HFFc6 (cell line): ENCODE results near the gene ACKR3. TPM values are rescaled to one million over a fixed set of nuclear protein-coding genes. Genes with fewer than 3 reads are reported as not detected.

Experiments used
- DNase-seq: peaks from one replicate; pipeline ENCODE4 v3.0.0-alpha.2; 2018
- H3K27ac Mint-ChIP-seq: 2 replicates; pipeline ENCODE4 v1.8.0; 2020; ENCODE audit warnings: mild to moderate bottlenecking, mixed read lengths
- H3K27me3 Mint-ChIP-seq: 2 replicates; pipeline ENCODE4 v1.8.0; 2021; ENCODE audit warnings: mild to moderate bottlenecking, moderate library complexity, mixed read lengths; ENCODE audit not compliant: insufficient read depth
- H3K36me3 Mint-ChIP-seq: 2 replicates; pipeline ENCODE4 v1.8.0; 2021; ENCODE audit warnings: low read depth, mixed read lengths
- H3K4me1 Mint-ChIP-seq: 2 replicates; pipeline ENCODE4 v1.8.0; 2020; ENCODE audit warnings: low read depth, mixed read lengths
- H3K4me3 Mint-ChIP-seq: 2 replicates; pipeline ENCODE4 v1.8.0; 2020; ENCODE audit warnings: mild to moderate bottlenecking, moderate library complexity, mixed read lengths
- H3K9me3 Mint-ChIP-seq: 2 replicates; pipeline ENCODE4 v1.8.0; 2020; ENCODE audit warnings: mild to moderate bottlenecking, mixed read lengths
- CTCF ChIP-seq: fragments of 200-600 bp; sonication (generic); IDR thresholded peaks from 2 replicates; pipeline ENCODE4 v1.5.0; 2021; ENCODE audit warnings: antibody characterized with exemption, mild to moderate bottlenecking
- total RNA-seq, 6 experiments: library from RNA; stranded (reverse); fragmentation: NEBNext Ultra II Directional; extraction: Animal tissue kit (Norgen Biotek cat#: 25700); gene quantifications; 2 replicates in 1 of 6; 3 replicates in 5 of 6; pipeline ENCODE4 v1.2.3, GENCODE V29; 2021

Gene ACKR3
- total RNA-seq, 6 experiments from 2014 or later, result 0.12 TPM; not detected in 5

- H3K27me3 Mint-ChIP-seq, result peaks cover 7% of the 10 kb centered on the region
- H3K36me3 Mint-ChIP-seq, result no peaks in the 10 kb centered on the region; the same call in none of the 2 replicates
- H3K9me3 Mint-ChIP-seq, result peaks cover 24% of the 10 kb centered on the region
- H3K4me3 Mint-ChIP-seq, result no peak overlapping the region
- H3K27ac Mint-ChIP-seq, result no peak overlapping the region
- no peak for DNase-seq
- H3K4me1 Mint-ChIP-seq, result no peaks in the 10 kb centered on the region
- TF ChIP-seq CTCF, result no peak
Measured at GRCh38 chr2:236545248-236545658, 24.4 kb upstream of the ACKR3 start.

- H3K4me1 Mint-ChIP-seq, result no peaks in the 10 kb centered on the region
- H3K4me3 Mint-ChIP-seq, result no peak overlapping the region
- TF ChIP-seq CTCF, result no peak
- DNase-seq, result no peak
- no peaks in the 10 kb centered on the region; the same call in none of the 2 replicates for H3K36me3 Mint-ChIP-seq
- H3K9me3 Mint-ChIP-seq, result peaks cover 28% of the 10 kb centered on the region
- H3K27me3 Mint-ChIP-seq, result peaks cover 7% of the 10 kb centered on the region
- H3K27ac Mint-ChIP-seq, result no peak overlapping the region
Measured at GRCh38 chr2:236545814-236546480, 23.7 kb upstream of the ACKR3 start.

GRCh38 chr2:236546561-236547002 is 23.0 kb upstream of the ACKR3 start:
- H3K27me3 Mint-ChIP-seq, result peaks cover 7% of the 10 kb centered on the region
- H3K27ac Mint-ChIP-seq, result no peak overlapping the region
- H3K36me3 Mint-ChIP-seq, result no peaks in the 10 kb centered on the region; the same call in none of the 2 replicates
- no peaks in the 10 kb centered on the region for H3K4me1 Mint-ChIP-seq
- H3K4me3 Mint-ChIP-seq, result no peak overlapping the region
- no peak for DNase-seq
- TF ChIP-seq CTCF, result no peak
- peaks cover 28% of the 10 kb centered on the region for H3K9me3 Mint-ChIP-seq

- Mint-ChIP-seq H3K27me3 (peaks cover 8% of the 10 kb centered on the region), H3K4me3 (no peak overlapping the region), H3K36me3 (no peaks in the 10 kb centered on the region; the same call in none of the 2 replicates), H3K9me3 (peaks cover 40% of the 10 kb centered on the region), H3K27ac (no peak overlapping the region), H3K4me1 (no peaks in the 10 kb centered on the region)
- TF ChIP-seq CTCF, result no peak
- DNase-seq, result no peak
Measured at GRCh38 chr2:236547725-236548124, 21.9 kb upstream of the ACKR3 start.

- peaks cover 40% of the 10 kb centered on the region for H3K9me3 Mint-ChIP-seq
- H3K4me3 Mint-ChIP-seq, result no peak overlapping the region
- no peaks in the 10 kb centered on the region; the same call in none of the 2 replicates for H3K36me3 Mint-ChIP-seq
- DNase-seq, result no peak
- H3K4me1 Mint-ChIP-seq, result no peaks in the 10 kb centered on the region
- peaks cover 12% of the 10 kb centered on the region for H3K27me3 Mint-ChIP-seq
- TF ChIP-seq CTCF, result no peak
- no peak overlapping the region for H3K27ac Mint-ChIP-seq
Measured at GRCh38 chr2:236548179-236548921, 21.3 kb upstream of the ACKR3 start.
